H1 (cell line): ENCODE results near the gene UGGT2. TPM values are rescaled to one million over a fixed set of nuclear protein-coding genes. Genes with fewer than 3 reads are reported as not detected.
A peak's percentile ranks its signal among the peaks of the same experiment; 100 is the strongest.

Source experiments
- CTCF ChIA-PET: fragments of 300-600 bp; sonication (Branson Sonifier 250); formaldehyde crosslinking; loops from one replicate; lab custom pipeline; 2021; ENCODE audit not compliant: partially characterized antibody; lab: Charles Lee
- POLR2A ChIA-PET: fragments of 300-600 bp; sonication (Branson Sonifier 250); formaldehyde crosslinking; loops from one replicate; lab custom pipeline; 2021; ENCODE audit warnings: inconsistent platforms; ENCODE audit not compliant: partially characterized antibody; lab: Charles Lee
- DNase-seq, 2 experiments: peaks; one replicate each; pipeline versions ENCODE4 v3.0.0 to v3.0.0-alpha.2; 2010 to 2022; ENCODE audit warnings: low spot score in 2 of 2, low read depth in 1 of 2, mixed read lengths in 1 of 2
- FAIRE-seq: peaks from 2 replicates; lab custom pipeline; 2011; peaks lifted over from hg19 to GRCh38; lab: Jason Lieb, UNC
- H2AFZ ChIP-seq: 2 replicates; pipeline ENCODE4 v1.8.1; 2012; ENCODE audit warnings: low read length, inconsistent platforms
- H2AK5ac ChIP-seq: 2 replicates; pipeline ENCODE4 v1.6.1; 2013; ENCODE audit warnings: low read depth, low read length
- H2BK120ac ChIP-seq: replicated peaks from 2 replicates; pipeline ENCODE3; 2013; ENCODE audit warnings: low read depth, low read length, inconsistent platforms
- H2BK12ac ChIP-seq: 2 replicates; pipeline ENCODE4 v1.6.1; 2013; ENCODE audit warnings: low read depth, low read length
- H2BK15ac ChIP-seq: 2 replicates; pipeline ENCODE4 v1.6.1; 2013; ENCODE audit warnings: low read length
- H2BK20ac ChIP-seq: 2 replicates; pipeline ENCODE4 v1.6.1; 2013; ENCODE audit warnings: low read length
- H2BK5ac ChIP-seq: 2 replicates; pipeline ENCODE4 v1.6.1; 2013; ENCODE audit warnings: low read depth, low read length
- H3K14ac ChIP-seq: 2 replicates; pipeline ENCODE4 v1.6.1; 2013; ENCODE audit warnings: inconsistent platforms; ENCODE audit not compliant: insufficient read length
- H3K18ac ChIP-seq: 2 replicates; pipeline ENCODE4 v1.6.1; 2013; ENCODE audit warnings: low read length; ENCODE audit errors: extremely low read depth
- H3K23ac ChIP-seq: 2 replicates; pipeline ENCODE4 v1.6.1; 2013; ENCODE audit warnings: inconsistent platforms; ENCODE audit not compliant: insufficient read length
- H3K23me2 ChIP-seq: 2 replicates; pipeline ENCODE4 v1.6.1; 2013; ENCODE audit warnings: low read depth, low read length
- H3K27ac ChIP-seq: 2 replicates; pipeline ENCODE4 v1.6.1; 2011; ENCODE audit warnings: low read depth, low read length, inconsistent platforms
- H3K27me3 ChIP-seq, 4 experiments: replicated peaks in 1 of 4; 1 replicate in 1 of 4; 2 replicates in 3 of 4; pipeline versions ENCODE4 v1.6.1 to v1.8.1; 2011 to 2013; ENCODE audit warnings: low read length in 3 of 4, mild to moderate bottlenecking in 3 of 4, inconsistent platforms in 2 of 4, mixed read lengths in 2 of 4, moderate library complexity in 1 of 4; ENCODE audit not compliant: control insufficient read depth in 3 of 4, insufficient read depth in 3 of 4; ENCODE audit errors: extremely low read depth in 1 of 4
- H3K36me3 ChIP-seq, 4 experiments: 2 replicates each; pipeline versions ENCODE4 v1.6.1 to v1.8.1; 2011 to 2013; ENCODE audit warnings: mild to moderate bottlenecking in 4 of 4, low read length in 3 of 4, moderate library complexity in 2 of 4, control low read depth in 1 of 4, inconsistent platforms in 1 of 4; ENCODE audit not compliant: insufficient read depth in 4 of 4, control insufficient read depth in 2 of 4
- H3K4ac ChIP-seq: replicated peaks from 2 replicates; pipeline ENCODE3; 2013; ENCODE audit warnings: low read length, low read depth, mixed read lengths, inconsistent platforms; ENCODE audit not compliant: insufficient read length
- H3K4me1 ChIP-seq, 4 experiments: replicated peaks in 1 of 4; 1 replicate in 1 of 4; 2 replicates in 3 of 4; pipeline versions ENCODE4 v1.6.1 to v1.8.1; 2011 to 2013; ENCODE audit warnings: low read length in 3 of 4, inconsistent platforms in 2 of 4, mixed read lengths in 1 of 4; ENCODE audit not compliant: insufficient read depth in 4 of 4, control insufficient read depth in 3 of 4
- H3K4me2 ChIP-seq, 2 experiments: 2 replicates each; pipeline versions ENCODE4 v1.6.1 to v1.8.1; 2011 to 2013; ENCODE audit warnings: low read depth in 2 of 2, low read length in 2 of 2, control low read depth in 1 of 2, inconsistent platforms in 1 of 2, mild to moderate bottlenecking in 1 of 2; ENCODE audit not compliant: insufficient read depth in 1 of 2
- H3K4me3 ChIP-seq, 4 experiments: fragments of 200-600, 300-600 bp in 1 of 4; sonication (generic), shearing (Covaris generic), sonication (Bioruptor Twin) in 1 of 4; 2 replicates each; pipeline versions ENCODE4 v1.5.1 to v1.8.1; 2011 to 2016; ENCODE audit warnings: low read length in 4 of 4, low read depth in 3 of 4, control low read depth in 2 of 4, inconsistent platforms in 2 of 4, mild to moderate bottlenecking in 2 of 4, mixed read lengths in 1 of 4, moderate library complexity in 1 of 4; ENCODE audit not compliant: insufficient read depth in 2 of 4; ENCODE audit errors: extremely low read depth in 1 of 4
- H3K56ac ChIP-seq: replicated peaks from 2 replicates; pipeline ENCODE3; 2013; ENCODE audit warnings: low read depth, mild to moderate bottlenecking, mixed read lengths, low read length, inconsistent platforms; ENCODE audit not compliant: insufficient read length
- H3K79me1 ChIP-seq: 2 replicates; pipeline ENCODE4 v1.6.1; 2013; ENCODE audit warnings: low read depth, low read length, control low read depth
- H3K79me2 ChIP-seq, 2 experiments: 2 replicates each; pipeline versions ENCODE4 v1.6.1 to v1.8.1; 2012 to 2013; ENCODE audit warnings: low read length in 2 of 2, mild to moderate bottlenecking in 2 of 2, inconsistent platforms in 1 of 2; ENCODE audit not compliant: insufficient read depth in 2 of 2, control insufficient read depth in 1 of 2
- H3K9ac ChIP-seq, 4 experiments: replicated peaks in 1 of 4; 1 replicate in 1 of 4; 2 replicates in 3 of 4; pipeline versions ENCODE4 v1.6.1 to v1.8.1; 2011 to 2013; ENCODE audit warnings: low read depth in 3 of 4, low read length in 3 of 4, control low read depth in 2 of 4, mild to moderate bottlenecking in 2 of 4, moderate library complexity in 2 of 4, inconsistent platforms in 1 of 4; ENCODE audit errors: extremely low read depth in 1 of 4
- H3K9me3 ChIP-seq, 2 experiments: 2 replicates each; pipeline versions ENCODE4 v1.6.1 to v1.8.1; 2012 to 2013; ENCODE audit warnings: mild to moderate bottlenecking in 2 of 2, moderate library complexity in 2 of 2, control low read depth in 1 of 2, inconsistent platforms in 1 of 2, low read depth in 1 of 2, low read length in 1 of 2, mixed read lengths in 1 of 2; ENCODE audit not compliant: insufficient read depth in 2 of 2
- H4K20me1 ChIP-seq, 2 experiments: replicated peaks in 1 of 2; 2 replicates each; pipeline versions ENCODE3 to v1.8.1; 2011 to 2013; ENCODE audit warnings: inconsistent platforms in 2 of 2, low read length in 2 of 2, mild to moderate bottlenecking in 1 of 2; ENCODE audit not compliant: insufficient read depth in 2 of 2, control insufficient read depth in 1 of 2
- H4K5ac ChIP-seq: 2 replicates; pipeline ENCODE4 v1.6.1; 2013; ENCODE audit warnings: low read length, low read depth, mixed read lengths, inconsistent platforms; ENCODE audit not compliant: insufficient read length
- H4K8ac ChIP-seq: 2 replicates; pipeline ENCODE4 v1.8.0; 2013; ENCODE audit warnings: mild to moderate bottlenecking, moderate library complexity, low read length, inconsistent platforms; ENCODE audit not compliant: insufficient read depth; ENCODE audit errors: extremely low read depth
- H4K91ac ChIP-seq: replicated peaks from 2 replicates; pipeline ENCODE3; 2013; ENCODE audit warnings: low read length, mixed read lengths, inconsistent platforms; ENCODE audit not compliant: insufficient read length
- ATF2 ChIP-seq: IDR thresholded peaks from 2 replicates; pipeline ENCODE4 v1.6.1; 2012; ENCODE audit warnings: low read length, inconsistent platforms
- BACH1 ChIP-seq: IDR thresholded peaks from 2 replicates; pipeline ENCODE4 v1.6.1; 2012; ENCODE audit warnings: low read length, improper control_type of control experiment
- CBX8 ChIP-seq: fragments of 300-800, 300-1000 bp; sonication (generic); IDR thresholded peaks from 2 replicates; pipeline ENCODE4 v1.7.1; 2016; ENCODE audit warnings: low read depth, low read length, borderline replicate concordance
- EP300 ChIP-seq, 2 experiments: IDR thresholded peaks; 1 replicate in 1 of 2; 2 replicates in 1 of 2; pipeline ENCODE4 v1.6.1; 2011 to 2012; ENCODE audit warnings: low read depth in 2 of 2, low read length in 2 of 2, mild to moderate bottlenecking in 2 of 2, borderline replicate concordance in 1 of 2, inconsistent platforms in 1 of 2, moderate library complexity in 1 of 2
- HDAC6 ChIP-seq: IDR thresholded peaks from one replicate; pipeline ENCODE4 v1.7.1; 2012; ENCODE audit warnings: low read depth, mild to moderate bottlenecking, inconsistent platforms, low read length, moderate library complexity
- JUND ChIP-seq: IDR thresholded peaks from 2 replicates; pipeline ENCODE4 v1.6.1; 2011; ENCODE audit warnings: mild to moderate bottlenecking, improper control_type of control experiment, low read length
- KDM4A ChIP-seq: IDR thresholded peaks from one replicate; pipeline ENCODE4 v1.7.1; 2012; ENCODE audit warnings: low read depth, mild to moderate bottlenecking, moderate library complexity, low read length, inconsistent platforms; ENCODE audit not compliant: severe bottlenecking
- KDM5A ChIP-seq: fragments of 200-600 bp; IDR thresholded peaks from 2 replicates; pipeline ENCODE4 v1.7.1; 2012; ENCODE audit warnings: mild to moderate bottlenecking, low read length, inconsistent platforms, mixed read lengths
- MAX ChIP-seq: IDR thresholded peaks from 2 replicates; pipeline ENCODE4 v1.6.1; 2012; ENCODE audit warnings: inconsistent platforms
- NANOG ChIP-seq: IDR thresholded peaks from 2 replicates; pipeline ENCODE4 v1.6.1; 2011; ENCODE audit warnings: low read length, low read depth, mild to moderate bottlenecking, inconsistent platforms; ENCODE audit not compliant: insufficient read depth, poor library complexity, severe bottlenecking
- POLR2AphosphoS5 ChIP-seq: IDR thresholded peaks from 2 replicates; pipeline ENCODE4 v1.6.1; 2011; ENCODE audit warnings: low read depth, low read length
- SIX5 ChIP-seq: IDR thresholded peaks from 2 replicates; pipeline ENCODE4 v1.6.1; 2011; ENCODE audit warnings: mild to moderate bottlenecking, low read depth, low read length
- TCF12 ChIP-seq: IDR thresholded peaks from 2 replicates; pipeline ENCODE4 v1.6.1; 2011; ENCODE audit warnings: low read depth, mild to moderate bottlenecking, low read length
- polyA plus RNA-seq, 7 experiments: library from polyadenylated mRNA; depleted of rRNA in 3 of 7; stranded (reverse) in 5 of 7; unstranded in 2 of 7; fragments of >200 nt in 5 of 7; fragments of 200-250 nt in 2 of 7; gene quantifications; 1 replicate in 5 of 7; 2 replicates in 1 of 7; 4 replicates in 1 of 7; pipeline versions ENCODE4 v1.2.1 to v1.2.3, GENCODE V29; 2011 to 2013; ENCODE audit warnings: missing spikeins in 2 of 7, mixed read lengths in 2 of 7
- total RNA-seq: library from RNA; stranded (reverse); fragmentation: NEBNext Ultra II Directional; extraction: Animal tissue kit (Norgen Biotek cat#: 25700); gene quantifications from 2 replicates; pipeline ENCODE4 v1.2.1, GENCODE V29; 2021

Gene UGGT2
- total and polyA plus RNA-seq, 2 of the 8 experiments (the other 6 are each of a cell fraction or from before 2014, with no cell fraction given) = 5.9 to 25.1 TPM

GRCh38 chr13:95954266-95954665 is 98.9 kb downstream of the UGGT2 start:
- peak; percentile 63 for FAIRE-seq
- no peak overlapping the region for H3K27ac ChIP-seq
- no peaks in the 10 kb centered on the region for H3K27me3 ChIP-seq
- H2BK12ac ChIP-seq = no peak overlapping the region
- H2BK5ac ChIP-seq = 0 out of 2 replicates have a peak overlapping the region, but pooled peaks have one; percentile 14
- H2AFZ ChIP-seq = no peak overlapping the region
- H3K79me1 ChIP-seq = no peaks in the 10 kb centered on the region
- no peak overlapping the region for H2BK120ac ChIP-seq
- H3K36me3 ChIP-seq = peaks cover 0 to 20% (median 4%) of the 10 kb centered on the region in 4 experiments; a peak in 4 of 8 replicates
- H4K8ac ChIP-seq = no peak overlapping the region
- no peak overlapping the region for H3K14ac ChIP-seq
- no peaks in the 10 kb centered on the region for H3K23me2 ChIP-seq
- H3K9me3 ChIP-seq = peaks cover 4 to 23% of the 10 kb centered on the region in 2 experiments; a peak in 3 of 4 replicates
- no peak overlapping the region for H3K4me2 ChIP-seq
- CTCF ChIA-PET = no interaction called here
- no peaks in the 10 kb centered on the region for H3K79me2 ChIP-seq
- H4K91ac ChIP-seq = no peak overlapping the region
- no peak overlapping the region for H3K4ac ChIP-seq
- H3K18ac ChIP-seq = no peak overlapping the region
- H4K20me1 ChIP-seq = no peaks in the 10 kb centered on the region
- H4K5ac ChIP-seq = no peak overlapping the region
- H2BK15ac ChIP-seq = no peak overlapping the region
- no peak overlapping the region for H3K9ac ChIP-seq
- H2AK5ac ChIP-seq = no peak overlapping the region
- H3K56ac ChIP-seq = no peak overlapping the region
- DNase-seq = peak in 1 of 2 experiments; percentile 33
- H2BK20ac ChIP-seq = no peak overlapping the region
- POLR2A ChIA-PET = no interaction called here
- no peak overlapping the region for H3K23ac ChIP-seq
- H3K4me3 ChIP-seq = peak overlapping the region in 1 of 4 experiments; percentile 22; a peak in 1 of 8 replicates
- peaks cover 0 to 11% (median 5%) of the 10 kb centered on the region in 4 experiments; a peak in 3 of 7 replicates for H3K4me1 ChIP-seq
- TF ChIP-seq JUND (no peak), SIX5 (no peak), KDM4A (no peak), POLR2AphosphoS5 (no peak), BACH1 (no peak), NANOG (peak; percentile 71), CBX8 (no peak), MAX (no peak), ATF2 (0 out of 2 replicates have a peak, but pooled peaks have one; percentile 26), EP300 (IDR thresholded peaks at IDR 0.05; ENCODE audit: borderline replicate concordance in 1 of 2, low read depth in 2 of 2, low read length in 2 of 2) (peak in 1 of 2 experiments; percentile 56; a peak in 1 of 3 replicates), KDM5A (no peak), TCF12 (peak; percentile 71; the same call in 1 of the 2 replicates), HDAC6 (no peak)
